WI38 (cell line): ENCODE data around the gene PRDM7.

Source experiments
- H3K4me3 ChIP-seq: 2 replicates; pipeline ENCODE4 v1.5.1; 2011; ENCODE audit warnings: low read depth, mild to moderate bottlenecking, control low read depth, low read length
- CTCF ChIP-seq: IDR thresholded peaks from 2 replicates; pipeline ENCODE4 v1.5.1; 2012; ENCODE audit warnings: low read depth, mild to moderate bottlenecking, control low read depth, low read length

The PRDM7 gene

GRCh38 chr16:90033387-90033786 is 43.7 kb downstream of the PRDM7 start:
- H3K4me3 ChIP-seq: no peak overlapping the region
- TF ChIP-seq CTCF: no peak

GRCh38 chr16:90032674-90033331 is 44.3 kb downstream of the PRDM7 start:
- no peak overlapping the region for H3K4me3 ChIP-seq
- TF ChIP-seq CTCF: no peak

- H3K4me3 ChIP-seq: no peak overlapping the region
- no peak for TF ChIP-seq CTCF
These were observed 45.0 kb downstream of the PRDM7 start for GRCh38 chr16:90031931-90032673.

GRCh38 chr16:90031186-90031930 is 45.8 kb downstream of the PRDM7 start:
- TF ChIP-seq CTCF: no peak

GRCh38 chr16:90028985-90029384 is 48.1 kb downstream of the PRDM7 start:
- H3K4me3 ChIP-seq: no peak overlapping the region
- no peak for TF ChIP-seq CTCF

More at GRCh38 chr16:90031186-90031930, 45.8 kb downstream of the PRDM7 start:
- no peak overlapping the region for H3K4me3 ChIP-seq

- TF ChIP-seq CTCF: no peak
- H3K4me3 ChIP-seq: no peak overlapping the region
These were observed 49.5 kb downstream of the PRDM7 start for GRCh38 chr16:90027611-90028010.

GRCh38 chr16:90026135-90026534 is 51.0 kb downstream of the PRDM7 start:
- TF ChIP-seq CTCF: no peak
- no peak overlapping the region for H3K4me3 ChIP-seq
